HG03135 (cell line): ENCODE results near the gene GALNS.
"Not testable (repeated sequence)": the region's sequence is repeated elsewhere in the genome, so short reads cannot be mapped to it uniquely, and the experiment has no call there.

Experiments
- ATAC-seq: cut with Tn5 transposase; IDR thresholded peaks from one replicate; pipeline ENCODE4 v1.9.1; 2021; ENCODE audit warnings: mild to moderate bottlenecking, moderate library complexity; ENCODE audit not compliant: unreplicated experiment

GALNS gene

DNA sequence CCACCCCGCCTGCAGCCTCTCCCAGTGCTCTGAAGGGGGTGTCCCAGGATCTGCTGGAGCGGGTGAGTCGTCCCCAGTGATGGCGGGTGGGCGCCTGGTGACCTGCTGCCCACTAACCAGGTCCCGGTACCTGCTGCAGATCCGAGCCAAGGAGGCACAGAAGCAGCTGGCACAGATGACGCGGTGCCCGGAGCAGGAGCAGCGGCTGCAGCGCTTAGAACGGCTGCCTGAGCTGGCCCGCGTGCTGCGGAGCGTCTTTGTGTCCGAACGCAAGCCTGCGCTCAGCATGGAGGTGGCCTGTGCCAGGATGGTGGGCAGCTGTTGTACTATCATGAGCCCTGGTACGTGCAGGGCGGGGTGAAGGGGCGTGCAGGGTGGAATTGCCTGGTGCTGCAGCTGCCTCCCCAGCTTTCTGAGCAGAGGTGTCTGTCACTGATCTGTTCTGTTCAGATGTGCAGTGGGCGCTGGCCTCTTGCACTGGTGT is 49.6 kb downstream of the GALNS start:
- no peak for ATAC-seq

DNA sequence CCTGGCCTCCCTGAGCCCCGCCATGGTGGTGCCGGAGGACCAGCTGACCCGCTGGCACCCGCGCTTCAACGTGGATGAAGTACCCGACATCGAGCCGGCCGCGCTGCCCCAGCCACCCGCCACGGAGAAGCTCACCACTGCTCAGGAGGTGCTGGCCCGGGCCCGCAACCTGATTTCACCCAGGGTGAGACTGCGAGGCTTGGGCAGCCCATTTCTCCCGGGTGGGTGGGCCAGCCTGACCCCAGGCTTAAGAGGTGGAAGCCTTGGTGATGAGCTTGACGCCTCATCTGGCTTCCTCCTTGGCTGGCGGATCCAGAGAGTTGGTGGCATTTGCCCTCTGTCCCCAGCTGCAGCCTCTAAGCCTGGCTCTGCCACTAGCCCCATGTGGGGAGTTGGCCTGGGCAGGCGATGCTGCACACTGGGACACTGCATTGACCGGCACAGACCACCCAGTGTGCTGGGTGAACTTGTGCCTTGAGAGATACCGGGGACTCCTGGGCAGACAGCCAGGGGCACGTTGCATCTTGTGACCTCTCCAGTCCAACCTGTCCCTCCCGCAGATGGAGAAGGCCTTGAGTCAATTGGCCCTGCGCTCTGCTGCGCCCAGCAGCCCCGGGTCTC is 50.1 kb downstream of the GALNS start:
- ATAC-seq = no peak

DNA sequence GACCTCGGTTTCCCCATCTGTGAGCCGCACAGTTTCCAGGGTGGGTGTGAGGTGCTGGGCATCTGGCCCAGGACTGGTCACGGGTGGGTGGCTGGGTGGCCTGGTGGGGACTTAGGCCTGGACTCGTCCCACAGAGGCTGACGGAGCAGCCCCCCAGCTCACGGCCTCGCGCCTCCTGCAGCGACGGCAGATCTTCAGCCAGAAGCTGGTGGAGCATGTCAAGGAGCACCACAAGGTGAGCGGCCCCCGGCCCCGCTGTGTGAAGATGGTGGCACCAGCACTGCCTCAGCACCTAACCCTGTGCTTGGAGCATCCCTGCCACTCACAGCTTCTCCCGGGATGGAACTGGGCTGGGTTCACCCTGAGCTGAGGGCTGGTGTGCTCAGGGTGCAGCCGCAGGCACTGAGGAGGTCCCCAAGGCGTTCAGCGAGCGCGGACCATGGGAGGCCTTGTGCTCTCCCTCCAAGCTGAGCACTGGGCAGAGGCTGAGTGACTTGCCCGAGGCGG is 50.8 kb downstream of the GALNS start:
- ATAC-seq = no peak

DNA sequence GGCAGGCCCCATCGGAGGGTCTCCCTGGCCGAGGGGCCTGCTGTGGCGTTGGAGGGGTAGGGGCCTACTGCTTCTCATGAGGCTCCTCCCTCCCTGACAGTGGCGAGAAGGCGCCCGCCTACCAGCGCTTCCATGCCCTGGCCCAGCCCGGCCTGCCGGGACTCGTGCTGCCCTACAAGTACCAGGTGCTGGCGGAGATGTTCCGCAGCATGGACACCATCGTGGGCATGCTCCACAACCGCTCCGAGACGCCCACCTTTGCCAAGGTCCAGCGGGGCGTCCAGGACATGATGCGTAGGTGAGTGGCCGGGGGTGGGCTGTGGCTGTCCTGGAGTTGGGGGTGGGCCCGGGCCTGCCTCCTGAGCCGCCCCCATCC is 51.4 kb downstream of the GALNS start:
- no peak for ATAC-seq

- ATAC-seq = no peak
Observed at GRCh38 chr16:88804552-88805339, 52.0 kb downstream of the GALNS start.

DNA sequence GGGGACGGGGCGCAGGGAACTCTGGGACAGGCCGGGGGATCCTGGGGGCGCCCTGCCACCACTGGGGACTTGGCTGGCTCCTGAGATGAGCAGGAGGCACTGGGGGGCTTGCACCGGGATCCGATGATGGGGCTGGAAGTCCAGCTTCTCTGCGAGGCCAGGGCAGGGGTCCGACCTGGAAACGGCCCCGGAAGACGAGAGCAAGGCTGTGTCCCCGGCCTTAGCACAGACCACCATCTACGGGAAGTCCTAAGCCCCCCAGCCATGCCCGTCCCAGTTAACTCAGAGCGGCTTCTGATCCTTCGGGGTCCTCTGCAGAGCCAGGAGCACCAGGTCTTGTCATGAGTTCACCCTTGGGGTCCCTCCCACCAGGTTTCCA is 52.6 kb downstream of the GALNS start:
- no peak for ATAC-seq

DNA sequence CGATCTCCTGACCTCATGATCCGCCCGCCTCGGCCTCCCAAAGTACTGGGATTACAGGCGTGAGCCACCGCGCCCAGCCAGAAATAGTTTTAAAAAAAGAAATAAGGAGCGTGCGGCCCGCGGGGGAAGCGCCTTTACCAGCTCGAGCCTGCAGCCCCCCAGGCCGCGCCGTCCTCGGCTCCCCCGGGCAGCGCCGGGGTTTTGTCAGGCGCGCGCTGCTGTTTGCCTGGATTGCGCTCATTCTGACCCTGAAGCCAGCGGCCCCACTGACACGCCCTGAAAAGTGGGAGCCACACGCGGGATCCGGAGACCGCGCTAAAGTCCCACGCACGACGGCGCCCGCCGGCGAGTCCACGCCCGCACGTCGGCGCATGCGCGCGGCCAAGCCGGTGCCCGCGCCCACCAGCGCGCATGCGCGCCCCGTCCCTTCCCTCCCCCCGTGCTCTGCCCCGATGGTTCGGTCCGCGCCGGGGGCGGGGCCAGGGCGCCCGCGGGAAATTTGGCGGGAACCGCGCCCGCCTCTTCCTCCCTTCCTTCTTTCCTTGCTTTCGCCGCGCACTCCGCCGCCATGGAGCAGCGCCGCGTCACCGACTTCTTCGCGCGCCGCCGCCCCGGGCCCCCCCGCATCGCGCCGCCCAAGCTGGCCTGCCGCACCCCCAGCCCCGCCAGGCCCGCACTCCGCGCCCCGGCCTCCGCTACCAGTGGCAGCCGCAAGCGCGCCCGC is 53.3 kb downstream of the GALNS start, which contains the start of gene CDT1:
CDT1 (plus strand) TSS at position 526 of the 724 bp plus-strand sequence; CDS start at position 569, 43 bp downstream.
- peak; percentile 40 for ATAC-seq

- no peak for ATAC-seq
Observed at GRCh38 chr16:88800277-88800592, 56.5 kb downstream of the GALNS start.

DNA sequence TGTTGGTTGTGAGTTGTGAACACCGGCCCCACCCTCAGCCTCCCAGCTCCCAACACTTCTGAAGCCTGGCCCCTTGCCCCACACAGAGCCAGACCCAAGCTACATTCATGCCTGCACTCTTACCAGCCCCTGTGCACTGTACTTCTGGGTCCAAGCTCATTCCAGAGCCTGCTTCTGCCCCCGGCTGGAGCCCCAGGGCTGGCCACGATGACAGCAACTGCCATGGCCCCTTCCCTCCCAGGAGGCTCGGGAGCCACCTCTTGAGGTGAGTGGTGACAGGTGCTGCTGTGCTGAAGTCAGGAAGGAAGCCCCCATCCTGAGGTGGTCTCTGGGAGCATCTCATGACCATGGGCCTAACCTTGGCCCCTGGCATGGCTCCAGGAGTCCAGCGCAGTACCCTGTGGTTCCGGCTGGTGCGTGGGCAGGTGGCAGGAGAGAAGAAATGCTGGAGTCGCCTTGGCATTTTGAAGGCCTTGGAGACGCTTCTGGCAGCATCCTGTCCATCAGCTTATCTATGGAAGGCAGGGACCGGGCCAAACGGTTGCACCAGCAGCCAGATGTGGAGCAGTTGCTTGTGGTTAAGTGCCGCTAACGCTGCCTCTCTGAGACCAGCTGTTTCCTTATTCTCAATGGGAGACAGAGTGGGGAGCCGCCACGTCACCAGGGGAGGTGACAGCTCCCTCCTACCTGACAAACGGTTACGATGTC is 57.0 kb downstream of the GALNS start:
- ATAC-seq = no peak

DNA sequence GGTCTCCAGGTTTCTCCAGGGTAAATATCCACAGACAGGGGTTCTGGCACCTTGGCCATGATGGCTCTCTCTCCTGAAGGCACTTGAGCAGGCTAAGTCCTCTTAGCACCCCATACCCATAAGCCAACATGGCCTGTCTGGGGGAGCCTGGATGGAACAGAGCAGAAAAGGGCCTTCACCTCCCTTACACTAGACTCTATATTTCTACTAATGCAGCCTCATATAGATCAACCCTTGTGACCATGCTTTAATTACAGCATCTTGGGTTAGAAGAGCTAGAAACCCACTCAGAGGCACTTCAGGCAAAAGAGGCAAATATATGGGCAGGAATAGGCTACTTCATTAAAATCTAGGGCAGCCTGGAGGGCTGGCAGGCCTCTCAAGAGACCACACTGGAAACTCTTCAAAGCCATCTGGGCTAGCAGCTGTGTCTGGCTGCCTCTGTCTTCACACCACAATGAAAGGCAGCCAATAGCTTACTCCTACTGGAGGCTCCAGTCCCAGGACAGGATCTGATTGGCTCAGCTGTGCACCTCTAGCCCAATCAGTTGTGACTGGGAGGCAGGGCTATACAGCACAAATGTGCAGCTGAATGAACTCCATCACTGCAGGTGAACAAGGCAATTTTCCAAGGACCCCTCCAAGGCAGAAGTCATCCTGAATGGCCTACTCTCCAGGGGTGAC is 57.8 kb downstream of the GALNS start:
- ATAC-seq = no peak

GRCh38 chr16:88798073-88798472 is 58.7 kb downstream of the GALNS start:
- no peak for ATAC-seq

DNA sequence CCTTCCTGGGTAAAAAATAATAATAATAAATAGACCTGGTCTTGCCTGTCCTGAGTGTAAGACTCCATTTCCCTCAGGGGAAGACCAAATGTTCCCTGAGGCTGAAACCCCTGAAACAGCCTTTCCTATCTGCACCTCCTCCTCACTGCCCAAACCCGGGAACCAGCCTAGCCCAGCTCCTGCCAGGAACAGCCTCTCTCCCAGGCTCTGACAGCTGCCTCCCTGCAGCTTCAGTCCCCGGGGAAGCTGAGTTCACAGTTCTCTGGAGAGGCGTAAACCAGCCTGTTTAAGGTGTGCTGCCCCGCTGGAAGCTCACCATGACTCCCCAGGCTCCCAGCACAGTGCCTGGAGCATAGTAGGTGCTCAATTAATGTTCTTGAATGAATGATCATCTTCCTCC is 60.5 kb downstream of the GALNS start:
- ATAC-seq = no peak

DNA sequence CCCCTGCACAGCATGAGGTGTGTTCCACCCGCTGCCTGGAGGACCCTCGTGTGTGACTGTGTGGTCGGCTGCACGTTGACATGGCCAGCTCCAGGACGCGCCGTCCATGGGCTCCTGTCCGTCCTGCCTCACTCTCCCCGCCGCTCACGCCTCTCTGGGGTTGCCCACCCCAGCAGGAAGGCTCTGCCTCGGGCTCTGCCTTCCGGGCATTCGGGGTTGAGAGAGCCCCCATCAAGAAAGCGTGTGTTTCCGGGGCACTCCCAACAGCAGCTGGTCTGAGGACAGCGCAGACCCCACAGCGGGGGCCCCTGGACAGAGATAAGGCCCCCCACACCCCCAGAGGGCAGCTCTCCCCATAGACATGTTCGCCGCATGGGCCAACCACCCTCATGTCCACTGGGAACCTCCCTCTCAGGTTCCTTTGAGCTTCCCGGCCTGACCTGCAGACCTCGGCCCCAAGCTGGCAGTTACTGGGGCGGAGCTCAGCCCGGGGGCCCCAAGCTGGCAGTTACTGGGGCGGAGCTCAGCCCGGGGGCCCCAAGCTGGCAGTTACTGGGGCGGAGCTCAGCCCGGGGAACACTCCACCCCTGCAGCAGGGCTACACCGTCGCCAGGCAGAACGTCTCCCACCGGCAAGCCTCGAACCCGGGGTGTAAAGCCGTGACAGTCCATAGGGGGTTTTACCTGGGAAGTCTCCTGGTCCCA is 63.3 kb downstream of the GALNS start:
- ATAC-seq = no peak

DNA sequence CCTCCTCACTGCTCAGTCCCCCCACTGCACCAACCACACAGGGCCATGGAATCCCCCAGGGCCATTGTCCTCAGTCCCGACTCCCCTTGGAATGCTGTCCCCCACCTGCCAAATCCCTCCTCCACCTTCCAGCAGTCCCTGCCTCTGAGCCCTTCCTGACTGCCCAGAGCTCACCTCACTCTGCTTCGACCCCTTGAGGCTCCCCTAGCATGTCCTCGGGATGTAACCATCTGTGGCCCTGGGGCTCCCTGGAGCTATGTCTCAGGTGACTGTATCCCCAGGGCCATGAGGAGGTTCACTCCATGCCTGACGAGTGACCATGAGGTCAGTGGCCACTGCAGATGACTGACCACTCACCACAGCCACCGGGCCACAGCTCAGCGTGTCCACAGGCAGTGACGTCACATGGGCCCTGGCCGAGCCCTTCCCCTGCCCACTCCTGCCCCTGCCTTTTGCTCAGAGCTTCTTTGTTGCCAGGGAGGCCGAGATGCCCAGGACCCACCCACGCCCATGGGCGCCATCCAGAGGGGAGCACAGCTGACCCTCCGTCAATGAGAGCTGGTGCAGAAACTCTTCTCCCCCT is 64.0 kb downstream of the GALNS start:
- no peak for ATAC-seq

- ATAC-seq = no peak
Observed at GRCh38 chr16:88792078-88792550, 64.6 kb downstream of the GALNS start.

- ATAC-seq = no peak
Observed at GRCh38 chr16:88790312-88791211, 66.2 kb downstream of the GALNS start.

GRCh38 chr16:88789594-88789993 is 67.2 kb downstream of the GALNS start:
- no peak for ATAC-seq

GRCh38 chr16:88788749-88789148 is 68.0 kb downstream of the GALNS start:
- ATAC-seq = not testable (repeated sequence)
